ENCODE results near the gene GNL3. TPM values are rescaled to one million over a fixed set of nuclear protein-coding genes. Genes with fewer than 3 reads are reported as not detected.
"Not testable (repeated sequence)": the region's sequence is repeated elsewhere in the genome, so short reads cannot be mapped to it uniquely, and the experiment has no call there.

GNL3 gene
- 10 to 100 TPM; 40.8 to 56.5 TPM for total RNA-seq
- long read RNA-seq, transcript GNL3-202 (15 exons, 2,040 nt): major isoform, 53 of 70 reads
- long read RNA-seq, partial matches to known transcripts: 3 of 70 reads
- long read RNA-seq, other reads (novel, unspliced or antisense): 10 of 70 reads

GRCh38 chr3:52685709-52686691 is at the start of gene GNL3, which contains the start of gene PBRM1:
GNL3 (plus strand) TSS chr3:52686032; CDS start chr3:52686093, 61 bp downstream.
PBRM1 (minus strand) TSS chr3:52685913.
- ATAC-seq (peak; percentile 88), DNase-seq (peak; percentile 94)
- intact Hi-C loops (cut with DNase I, micrococcal nuclease): no loop called here

DNA sequence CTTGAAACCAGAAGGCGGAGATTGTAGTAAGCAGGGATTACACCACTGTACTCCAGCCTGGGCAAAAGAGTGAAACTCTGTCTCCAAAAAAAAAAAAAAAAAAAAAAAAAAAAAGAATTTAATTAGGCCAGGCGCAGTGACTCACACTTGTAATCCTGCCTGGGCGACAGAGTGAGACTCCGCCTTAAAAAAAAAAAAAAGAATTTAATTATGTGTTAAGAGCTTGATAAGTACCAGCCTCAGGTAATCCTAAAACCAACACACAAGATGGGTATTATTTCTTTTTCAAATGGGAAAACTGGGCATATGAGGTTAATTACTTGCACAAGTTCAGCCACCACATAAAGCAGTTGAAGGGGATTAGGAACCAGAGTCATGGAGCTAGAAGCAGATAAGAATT is 49.2 kb upstream of the GNL3 start:
- intact Hi-C loops (cut with DNase I, micrococcal nuclease): no loop called here
- DNase-seq: no peak
- peak; percentile 84 for ATAC-seq

GRCh38 chr3:52645549-52645948 is 40.3 kb upstream of the GNL3 start:
- ATAC-seq (no peak), DNase-seq (no peak)
- intact Hi-C loops (cut with DNase I, micrococcal nuclease): no loop called here

DNA sequence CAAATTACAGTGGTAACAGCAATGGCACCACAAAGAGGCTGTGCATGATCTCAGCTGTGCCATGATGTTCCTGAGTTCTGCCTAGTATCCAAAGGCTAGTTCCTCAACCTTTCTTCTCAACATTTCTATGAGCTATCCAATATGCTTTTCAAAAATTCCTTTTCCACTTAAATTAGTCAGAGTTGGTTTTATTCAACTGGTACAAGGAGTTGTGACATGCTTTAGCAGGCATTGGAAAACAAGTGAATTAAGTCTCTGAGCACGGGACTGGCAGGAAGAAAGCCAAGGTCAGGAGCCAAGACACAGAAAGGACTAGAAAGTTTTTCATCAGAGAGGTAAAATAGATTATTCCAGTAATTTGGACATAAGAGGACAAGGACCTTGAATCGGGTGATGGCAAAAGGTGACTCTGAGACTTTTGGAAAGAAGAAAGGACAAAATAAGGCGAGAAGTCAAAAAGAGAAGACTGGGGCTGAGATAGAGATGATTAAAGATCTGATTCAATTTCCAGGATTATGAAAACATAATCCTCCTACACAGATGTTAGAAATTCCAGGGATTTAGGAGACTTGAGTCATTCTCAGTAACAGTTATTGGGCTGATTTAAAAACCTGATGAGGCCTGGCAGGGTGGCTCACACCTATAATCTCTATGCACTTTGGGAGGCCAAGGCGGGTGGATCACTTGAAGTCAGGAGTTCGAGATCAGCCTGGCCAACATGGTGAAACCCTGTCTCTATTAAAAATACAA is 36.2 kb upstream of the GNL3 start:
- intact Hi-C loops (cut with DNase I, micrococcal nuclease): no loop called here
- ATAC-seq: no peak
- no peak for DNase-seq

DNA sequence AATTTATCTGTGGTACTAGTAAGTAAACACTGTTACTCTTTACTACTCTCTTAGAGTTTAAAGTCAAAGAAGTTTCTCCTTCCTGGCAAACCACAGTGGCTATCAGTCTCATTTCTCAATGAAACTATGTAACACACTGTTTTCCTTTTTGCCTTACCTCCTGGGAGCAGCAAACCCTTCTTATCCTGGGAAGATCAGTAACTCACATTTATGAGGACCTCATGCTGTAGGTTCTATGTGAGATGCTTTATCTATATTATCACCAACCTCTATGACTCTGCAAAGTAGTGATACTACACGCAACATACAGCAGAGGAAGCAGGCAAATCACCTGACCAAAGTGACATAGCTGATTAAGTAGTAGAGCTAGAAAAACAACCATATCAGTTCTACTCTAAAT is 35.4 kb upstream of the GNL3 start:
- no peak for DNase-seq
- intact Hi-C loops (cut with DNase I, micrococcal nuclease): no loop called here
- no peak for ATAC-seq

DNA sequence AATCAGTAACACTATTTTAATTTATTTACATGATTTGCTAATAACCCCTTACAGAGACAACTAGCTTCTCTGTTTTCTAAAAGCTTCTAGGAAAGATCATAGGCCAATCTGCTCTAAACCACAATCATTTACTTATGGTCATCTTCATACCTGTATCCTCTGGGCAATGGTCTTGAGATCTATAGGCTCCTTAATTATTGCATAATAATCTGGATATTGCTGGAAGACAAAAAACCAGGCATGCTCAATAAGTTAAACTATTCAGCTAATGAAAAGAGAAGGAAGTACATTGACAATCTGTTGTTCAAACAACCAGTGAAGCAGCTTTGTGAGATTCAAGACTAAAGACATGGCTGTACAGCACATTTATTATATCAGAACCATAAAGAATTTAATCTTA is 34.2 kb upstream of the GNL3 start:
- no peak for DNase-seq
- intact Hi-C loops (cut with DNase I, micrococcal nuclease): no loop called here
- ATAC-seq: no peak

- DNase-seq (no peak), ATAC-seq (no peak)
- intact Hi-C loops (cut with DNase I, micrococcal nuclease): no loop called here
Measured at GRCh38 chr3:52655895-52656294, 29.9 kb upstream of the GNL3 start.

- ATAC-seq (no peak), DNase-seq (no peak)
- intact Hi-C loops (cut with DNase I, micrococcal nuclease): no loop called here
Measured at GRCh38 chr3:52660046-52660445, 25.8 kb upstream of the GNL3 start.

DNA sequence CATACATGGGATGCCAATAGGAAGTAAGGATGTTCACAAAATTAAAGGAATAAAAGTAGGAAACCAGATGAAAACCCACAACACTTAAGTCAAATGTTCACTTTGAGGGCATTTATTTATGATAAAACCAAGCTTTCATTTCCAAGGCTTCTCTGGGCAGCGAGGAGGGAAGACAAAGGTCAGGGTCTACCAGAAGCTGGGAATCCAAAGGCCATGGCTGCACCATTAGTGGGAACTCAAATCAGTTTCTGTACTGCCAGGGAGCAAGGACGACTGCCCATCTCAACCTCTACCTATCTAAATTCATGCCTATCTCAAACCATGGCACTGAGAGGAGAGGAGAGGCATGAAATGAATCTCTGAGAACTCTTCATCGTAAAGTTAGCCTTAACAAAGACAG is 22.7 kb upstream of the GNL3 start:
- ATAC-seq (no peak), DNase-seq (no peak)
- intact Hi-C loops (cut with DNase I, micrococcal nuclease): no loop called here

DNA sequence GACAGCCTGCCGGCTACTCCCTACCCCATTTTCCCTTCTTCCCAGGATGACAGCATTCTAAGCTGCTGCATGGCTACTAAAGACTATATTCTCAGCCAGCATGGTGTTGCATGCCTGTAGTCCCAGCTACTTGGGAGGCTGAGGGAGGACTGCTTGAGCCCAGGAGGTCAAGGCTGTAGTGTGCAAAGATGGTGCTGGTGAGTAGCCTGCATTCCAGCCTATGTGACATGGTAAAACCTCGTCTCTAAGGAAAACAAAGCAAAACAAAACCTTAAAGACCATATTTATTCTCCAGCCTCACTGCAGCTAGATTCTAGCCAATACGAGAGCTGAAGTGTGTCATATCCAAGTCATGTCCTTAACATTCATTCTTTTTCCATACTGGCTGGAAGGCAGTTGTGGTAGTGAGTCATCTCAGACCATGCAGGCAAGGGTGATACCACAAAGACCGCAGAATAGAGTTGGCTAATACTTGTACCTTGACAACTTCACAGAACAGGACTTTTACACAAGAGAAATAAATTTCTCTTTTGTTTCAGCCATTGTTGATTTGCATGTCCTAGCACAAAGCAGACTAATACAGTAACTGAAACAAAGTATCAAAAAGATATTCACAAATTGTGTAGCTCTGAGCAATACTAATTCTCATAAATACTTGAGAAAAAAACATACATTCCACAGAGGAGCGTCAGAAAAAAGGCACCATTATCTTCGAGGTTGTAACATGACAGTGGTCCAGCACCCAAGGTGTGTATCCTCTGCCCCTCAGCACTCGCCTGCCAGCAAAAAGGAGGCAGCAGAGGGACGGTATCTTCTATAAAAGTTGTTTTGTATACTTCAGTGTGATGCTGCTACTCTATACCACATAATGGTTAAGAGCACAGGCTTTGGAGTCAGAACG is 15.0 kb upstream of the GNL3 start:
- no peak for DNase-seq
- intact Hi-C loops (cut with DNase I, micrococcal nuclease): no loop called here

DNA sequence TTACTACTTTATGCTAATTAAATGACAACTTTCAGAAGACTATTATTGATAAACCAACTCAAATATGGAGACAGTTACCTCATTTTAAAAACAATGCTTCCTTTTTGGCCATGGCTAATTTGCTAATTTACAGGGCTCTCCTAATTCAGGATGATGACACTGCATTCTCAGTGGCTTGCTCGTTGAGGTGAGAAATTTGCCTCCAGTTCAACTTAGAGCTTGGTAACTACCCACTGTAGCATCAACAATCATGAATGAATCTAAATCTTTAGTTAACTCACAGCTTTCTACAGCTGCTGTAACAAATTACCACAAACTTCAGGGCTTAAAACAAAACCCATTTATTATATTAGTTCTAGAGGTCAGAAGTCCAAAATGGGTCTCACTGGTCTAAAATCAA is 14.2 kb upstream of the GNL3 start:
- DNase-seq: no peak
- intact Hi-C loops (cut with DNase I, micrococcal nuclease): no loop called here
- ATAC-seq: no peak

More for the DNA sequence above, 15.0 kb upstream of the GNL3 start:
- ATAC-seq: no peak

DNA sequence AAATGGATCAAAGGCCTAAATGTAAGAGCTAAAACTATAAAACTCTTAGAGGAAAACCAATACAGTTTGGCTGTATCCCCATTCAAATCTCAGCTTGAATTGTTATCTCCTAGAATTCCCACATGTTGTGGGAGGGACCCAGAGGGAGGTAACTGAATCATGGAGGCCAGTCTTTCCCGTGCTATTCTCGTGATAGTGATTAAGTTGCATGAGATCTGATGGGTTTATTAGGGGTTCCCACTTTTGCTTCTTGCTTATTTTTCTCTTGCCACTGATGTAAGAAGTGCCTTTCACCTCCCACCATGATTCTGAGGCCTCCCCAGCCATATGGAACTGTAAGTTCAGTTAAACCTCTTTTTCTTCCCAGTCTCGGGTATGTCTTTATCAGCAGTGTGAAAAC is 9.6 kb upstream of the GNL3 start:
- ATAC-seq; intact Hi-C loops (cut with DNase I, micrococcal nuclease); DNase-seq: not testable (repeated sequence)

DNA sequence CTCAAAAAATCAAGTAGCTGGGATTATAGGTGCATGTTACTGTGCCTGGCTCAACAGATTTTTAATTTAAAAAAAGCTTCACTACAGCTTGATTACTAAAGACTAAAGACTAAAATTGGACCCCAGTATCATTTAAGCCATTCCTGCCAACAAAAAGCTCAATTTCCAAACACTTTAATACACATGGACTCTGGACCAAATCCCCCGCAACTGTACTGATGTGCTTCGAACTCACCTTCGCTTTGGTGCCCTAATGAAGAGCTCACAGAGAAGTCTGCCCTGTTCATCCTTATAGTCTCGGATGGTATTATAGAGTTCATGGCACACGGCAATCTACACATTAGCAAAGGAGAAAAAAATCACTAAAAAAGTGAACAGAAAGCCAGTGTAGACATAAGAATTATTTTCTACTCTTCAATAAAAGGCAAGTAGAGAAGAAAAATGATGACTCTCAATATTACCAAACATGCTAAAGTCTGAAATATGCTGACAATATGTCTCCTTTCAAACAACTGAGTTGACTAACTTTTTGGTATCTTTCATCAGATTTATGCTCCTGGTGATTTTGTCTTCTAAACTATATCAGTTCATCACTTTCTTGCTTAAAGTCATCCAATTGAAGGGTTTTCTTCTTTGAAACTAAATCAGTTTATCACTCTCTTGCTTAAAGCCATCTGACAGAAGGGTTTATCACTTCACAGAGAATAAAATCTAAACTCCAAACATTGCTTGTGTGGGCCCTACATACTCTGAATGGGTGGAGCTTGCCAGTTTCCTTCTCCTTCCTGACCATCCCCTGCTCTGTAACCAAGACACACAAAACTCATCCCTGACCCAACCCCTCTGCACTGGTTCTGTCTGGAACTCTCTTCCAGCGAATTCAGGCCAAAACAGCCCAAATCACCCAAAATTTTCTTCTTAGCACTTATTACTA is 7.3 kb upstream of the GNL3 start:
- ATAC-seq (no peak), DNase-seq (no peak)
- intact Hi-C loops (cut with DNase I, micrococcal nuclease): no loop called here

GRCh38 chr3:52679199-52679538 is 6.7 kb upstream of the GNL3 start:
- ATAC-seq (no peak), DNase-seq (no peak)
- intact Hi-C loops (cut with DNase I, micrococcal nuclease): no loop called here

GRCh38 chr3:52679811-52680210 is 6.0 kb upstream of the GNL3 start:
- ATAC-seq (peak; percentile 35), DNase-seq (no peak)
- intact Hi-C loops (cut with DNase I, micrococcal nuclease): no loop called here

DNA sequence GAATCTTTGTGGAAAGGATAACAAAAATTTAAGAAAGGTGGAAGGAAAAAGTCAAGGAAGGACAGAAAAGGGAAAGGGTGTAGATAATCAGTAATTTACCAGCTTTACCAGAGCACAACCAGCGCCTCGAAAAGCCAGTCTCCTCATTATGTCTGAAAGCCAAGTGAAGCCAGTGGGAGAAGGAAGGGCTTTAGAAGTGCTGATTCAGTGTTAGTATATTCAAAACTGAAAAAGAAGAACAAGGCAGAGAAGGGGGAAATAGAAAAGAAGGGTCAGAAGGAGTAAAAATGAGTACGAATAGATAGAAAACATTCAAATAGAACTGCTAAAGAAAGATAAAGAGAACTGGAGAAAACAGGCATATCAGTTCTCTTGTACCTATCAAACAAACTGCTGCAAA is 4.2 kb upstream of the GNL3 start:
- ATAC-seq: no peak
- DNase-seq: no peak
- intact Hi-C loops (cut with DNase I, micrococcal nuclease): no loop called here

GRCh38 chr3:52682016-52682415 is 3.8 kb upstream of the GNL3 start:
- no peak for ATAC-seq
- intact Hi-C loops (cut with DNase I, micrococcal nuclease): no loop called here
- no peak for DNase-seq

DNA sequence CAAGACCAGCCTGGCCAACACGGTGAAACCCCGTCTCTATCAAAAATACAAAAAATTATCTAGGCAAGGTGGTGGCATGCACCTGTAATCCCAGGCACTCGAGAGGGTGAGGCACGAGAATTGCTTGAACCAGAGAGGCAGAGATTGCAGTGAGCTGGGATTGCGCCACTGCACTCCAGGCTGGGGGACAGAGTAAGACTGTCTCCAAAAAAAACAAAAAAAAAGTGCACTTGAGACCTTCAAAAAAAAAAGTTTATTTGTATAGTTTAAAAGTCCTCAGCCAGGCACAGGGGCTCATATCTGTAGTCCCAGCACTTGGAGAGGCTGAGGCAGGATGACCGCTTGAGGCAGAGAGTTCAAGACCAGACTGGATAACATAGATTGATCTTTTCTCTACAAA is 2.2 kb upstream of the GNL3 start:
- intact Hi-C loops (cut with DNase I, micrococcal nuclease): no loop called here
- DNase-seq (no peak), ATAC-seq (no peak)
